Rectal smooth muscle tissue (tissue), 1 donor: ENCODE results near the gene MAN1B1.
"Not testable (repeated sequence)": the region's sequence is repeated elsewhere in the genome, so short reads cannot be mapped to it uniquely, and the experiment has no call there.

ENCODE experiments used
- H3K27ac ChIP-seq: one replicate; pipeline ENCODE4 v1.7.0; 2013; ENCODE audit warnings: low read depth, low read length, inconsistent platforms
- H3K27me3 ChIP-seq: one replicate; pipeline ENCODE4 v1.7.0; 2013; ENCODE audit warnings: low read length; ENCODE audit not compliant: control insufficient read depth, insufficient read depth
- H3K36me3 ChIP-seq: one replicate; pipeline ENCODE4 v1.7.0; 2013; ENCODE audit warnings: low read length; ENCODE audit not compliant: control insufficient read depth, insufficient read depth
- H3K4me1 ChIP-seq: one replicate; pipeline ENCODE4 v1.7.0; 2013; ENCODE audit warnings: low read length; ENCODE audit not compliant: control insufficient read depth, insufficient read depth
- H3K4me3 ChIP-seq: one replicate; pipeline ENCODE4 v1.7.0; 2013; ENCODE audit warnings: low read length
- H3K9ac ChIP-seq: one replicate; pipeline ENCODE4 v1.7.0; 2013; ENCODE audit warnings: low read length

Gene MAN1B1

DNA sequence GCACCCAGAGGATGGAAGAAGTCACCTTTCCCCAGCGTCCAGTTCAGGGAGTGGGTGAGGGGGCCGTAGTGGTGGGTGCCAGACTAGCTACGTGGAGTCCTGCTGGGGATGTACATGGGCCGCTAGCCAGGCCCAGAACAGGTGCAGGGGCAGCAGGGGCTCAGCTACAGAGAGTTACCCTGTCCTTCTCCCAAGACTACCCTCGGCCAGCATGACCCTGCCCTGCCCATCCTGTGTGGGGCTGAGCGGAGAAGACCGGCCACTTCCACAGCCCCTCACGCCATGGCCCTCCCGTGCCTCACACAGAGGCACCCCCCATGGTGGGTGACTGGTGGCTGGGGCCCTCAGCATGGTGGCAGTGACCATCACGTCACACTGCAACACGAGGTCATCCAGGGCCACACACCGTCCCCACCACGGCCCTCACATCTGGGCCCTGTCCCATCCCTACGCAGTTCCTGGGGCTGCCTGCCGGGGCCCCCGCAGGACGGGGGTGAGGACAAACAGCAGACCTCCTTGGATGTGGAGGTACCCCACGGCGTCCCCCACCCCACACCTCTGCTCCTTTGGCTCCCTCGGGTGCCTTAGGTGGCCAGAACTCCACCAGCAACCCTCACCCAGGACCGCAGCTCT is 28.7 kb downstream of the MAN1B1 start:
- Histone ChIP-seq H3K9ac (no peak overlapping the region), H3K36me3 (no peaks in the 10 kb centered on the region), H3K4me3 (peak overlapping the region; percentile 63), H3K4me1 (peaks cover 3% of the 10 kb centered on the region), H3K27me3 (peaks cover 5% of the 10 kb centered on the region), H3K27ac (no peak overlapping the region)

DNA sequence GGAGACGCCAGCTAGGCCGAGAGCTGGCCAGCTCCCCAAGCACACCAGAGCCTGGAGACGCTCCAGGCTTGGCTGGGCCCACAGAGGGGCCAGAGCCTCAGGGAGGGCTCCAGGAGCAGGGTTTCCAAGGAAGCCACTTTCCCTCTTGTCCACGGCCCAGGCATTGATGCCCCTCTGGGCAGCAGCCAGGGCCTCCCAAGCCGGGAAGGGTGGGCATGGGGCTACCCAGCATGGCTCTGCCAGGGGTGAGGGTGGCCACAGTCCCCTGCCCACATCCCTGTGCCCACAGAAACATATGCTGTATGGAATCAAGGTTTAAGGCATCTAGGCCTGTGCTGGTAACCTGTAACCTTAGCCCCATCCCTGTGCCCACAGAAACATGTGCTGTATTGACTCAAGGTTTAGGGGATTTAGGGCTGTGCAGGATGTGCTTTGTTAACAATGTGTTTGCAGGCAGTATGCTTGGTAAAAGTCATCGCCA is 29.3 kb downstream of the MAN1B1 start:
- peaks cover 3% of the 10 kb centered on the region for H3K4me1 ChIP-seq
- no peak overlapping the region for H3K9ac ChIP-seq
- no peak overlapping the region for H3K27ac ChIP-seq
- no peaks in the 10 kb centered on the region for H3K36me3 ChIP-seq
- peaks cover 5% of the 10 kb centered on the region for H3K27me3 ChIP-seq
- H3K4me3 ChIP-seq, result no peak overlapping the region

DNA sequence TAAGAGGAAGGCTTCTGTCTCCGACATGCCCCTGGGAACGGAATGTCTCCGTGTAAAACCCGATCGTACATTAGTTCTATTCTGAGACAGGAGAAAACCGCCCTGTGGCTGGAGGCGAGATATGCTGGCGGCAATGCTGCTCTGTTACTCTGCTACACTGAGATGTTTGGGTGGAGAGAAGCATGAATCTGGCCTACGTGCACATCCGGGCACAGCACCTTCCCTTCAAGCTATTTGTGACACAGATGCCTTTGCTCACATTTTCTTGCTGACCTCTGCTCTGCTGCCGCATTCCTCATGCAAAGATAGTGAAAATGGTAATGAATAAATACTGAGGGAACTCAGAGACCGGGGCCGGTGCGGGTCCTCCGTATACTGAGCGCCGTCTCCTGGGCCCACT is 29.9 kb downstream of the MAN1B1 start:
- Histone ChIP-seq H3K27me3 (peaks cover 5% of the 10 kb centered on the region), H3K27ac (no peak overlapping the region), H3K9ac (no peak overlapping the region)

DNA sequence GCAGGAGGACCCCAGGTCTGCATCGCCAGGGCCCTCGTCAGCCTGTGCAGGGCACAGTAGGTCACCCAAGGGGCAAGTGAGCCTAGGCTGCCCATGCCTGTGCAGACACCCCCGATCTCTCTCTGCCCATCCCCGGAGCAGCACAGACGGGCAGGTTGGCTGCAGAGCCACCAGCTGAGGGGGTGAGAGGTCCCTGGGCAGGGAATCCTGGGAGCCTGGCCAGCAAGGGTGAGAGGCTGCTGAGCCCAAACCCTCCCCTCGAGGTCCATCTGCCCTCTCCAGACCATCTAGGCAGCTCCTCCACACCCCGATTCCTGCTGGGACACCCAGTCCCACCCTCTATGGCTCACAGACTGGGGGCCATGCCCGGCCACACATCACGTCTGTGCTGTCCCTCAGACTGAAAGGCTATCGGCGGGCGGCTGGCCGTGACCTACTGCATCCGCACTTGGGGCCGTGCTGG is 30.5 kb downstream of the MAN1B1 start:
- Histone ChIP-seq H3K36me3 (no peaks in the 10 kb centered on the region), H3K27ac (no peak overlapping the region), H3K27me3 (peaks cover 5% of the 10 kb centered on the region), H3K9ac (no peak overlapping the region), H3K4me3 (no peak overlapping the region), H3K4me1 (peaks cover 3% of the 10 kb centered on the region)

More for the DNA sequence above, 29.9 kb downstream of the MAN1B1 start:
- H3K4me1 ChIP-seq, result peaks cover 3% of the 10 kb centered on the region
- H3K36me3 ChIP-seq, result no peaks in the 10 kb centered on the region
- no peak overlapping the region for H3K4me3 ChIP-seq

DNA sequence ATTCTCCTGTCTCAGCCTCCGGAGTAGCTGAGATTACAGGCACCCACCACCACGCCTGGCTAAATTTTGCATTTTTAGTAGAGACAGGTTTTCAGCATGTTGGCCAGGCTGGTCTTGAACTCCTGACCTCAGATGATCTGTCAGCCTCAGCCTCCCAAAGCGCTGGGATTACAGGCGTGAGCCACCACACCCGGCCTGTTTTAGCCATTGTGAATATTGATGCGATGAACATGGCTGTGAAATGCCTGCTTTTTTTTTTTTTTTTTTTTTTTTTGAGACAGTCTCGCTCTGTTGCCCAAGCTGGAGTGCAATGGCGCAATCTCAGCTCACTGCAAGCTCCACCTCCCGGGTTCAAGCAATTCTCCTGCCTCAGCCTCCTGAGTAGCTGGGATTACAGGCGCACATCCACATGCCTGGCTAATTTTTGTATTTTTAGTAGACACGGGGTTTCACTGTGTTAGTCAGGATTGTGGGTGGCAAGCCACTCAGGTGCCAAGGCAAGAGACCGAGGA is 31.4 kb downstream of the MAN1B1 start:
- not testable (repeated sequence) for H3K4me1 ChIP-seq, H3K36me3 ChIP-seq, H3K27ac ChIP-seq, H3K4me3 ChIP-seq, H3K9ac ChIP-seq, H3K27me3 ChIP-seq

DNA sequence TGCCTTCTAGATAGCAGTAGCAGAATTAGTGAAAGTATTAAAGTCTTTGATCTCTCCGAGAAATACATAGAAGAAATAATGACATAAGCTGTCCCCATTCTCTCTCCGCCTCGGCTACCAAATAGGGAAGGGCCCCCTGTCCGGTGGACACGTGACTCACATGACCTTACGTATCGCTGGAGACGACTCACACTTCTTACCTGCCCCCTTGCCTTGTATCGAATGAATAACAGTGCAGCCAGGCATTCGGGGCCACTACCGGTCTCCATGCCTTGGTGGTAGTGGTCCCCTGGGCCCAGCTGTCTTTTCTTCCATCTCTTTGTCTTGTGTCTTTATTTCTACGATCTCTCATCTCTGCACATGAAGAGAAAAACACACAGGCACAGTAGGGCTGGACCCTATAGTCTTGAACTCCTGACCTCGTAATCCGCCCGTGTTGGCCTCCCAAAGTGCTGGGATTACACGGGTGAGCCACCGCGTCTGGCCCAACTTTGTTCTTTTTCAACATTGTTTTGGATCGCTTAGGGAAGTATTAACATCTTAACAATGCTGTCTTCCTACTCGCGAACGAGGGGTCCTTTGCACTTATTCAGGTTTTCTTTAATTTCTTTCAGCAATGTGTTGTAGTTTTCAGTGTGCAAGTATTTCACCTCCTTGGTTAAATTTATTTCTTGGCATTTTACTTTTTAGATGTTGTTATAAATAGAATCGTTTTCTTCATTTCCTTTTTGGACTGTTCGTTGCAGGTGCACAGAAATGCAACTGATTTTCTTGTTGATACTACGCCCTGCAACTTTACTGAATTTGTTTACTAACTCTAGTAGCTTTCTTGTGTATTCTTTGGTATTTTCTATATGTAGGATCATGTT is 35.4 kb downstream of the MAN1B1 start:
- not testable (repeated sequence) for H3K36me3 ChIP-seq, H3K9ac ChIP-seq, H3K27me3 ChIP-seq, H3K4me1 ChIP-seq, H3K4me3 ChIP-seq, H3K27ac ChIP-seq

DNA sequence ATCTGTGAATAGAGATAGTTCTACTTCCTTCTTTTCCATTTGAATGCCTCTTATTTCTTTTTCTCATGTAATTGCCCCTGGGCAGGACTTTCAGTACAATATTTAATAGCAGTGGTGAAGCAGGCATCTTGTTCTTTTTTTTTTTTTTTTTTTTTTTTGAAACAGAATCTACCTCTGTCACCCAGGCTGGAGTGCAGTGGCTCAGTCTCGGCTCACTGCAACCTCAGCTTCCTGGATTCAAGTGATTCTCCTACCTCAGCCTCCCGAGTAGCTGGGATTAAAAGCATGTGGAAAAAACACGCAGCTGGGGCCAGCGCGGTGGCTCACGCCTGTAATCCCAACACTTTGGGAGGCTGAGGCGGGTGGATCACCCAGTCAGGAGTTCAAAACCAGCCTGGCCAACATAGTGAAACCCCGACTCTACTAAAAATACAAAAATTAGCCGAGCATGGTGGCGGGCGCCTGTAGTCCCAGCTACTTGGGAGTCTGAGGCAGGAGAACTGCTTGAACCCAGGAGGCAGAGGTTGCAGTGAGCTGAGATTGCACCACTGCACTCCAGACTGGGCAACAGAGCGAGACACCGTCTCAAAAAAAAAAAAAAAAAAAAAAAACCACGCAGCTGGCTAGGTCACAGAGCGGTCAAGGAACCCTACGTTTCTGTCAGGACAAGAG is 36.1 kb downstream of the MAN1B1 start:
- not testable (repeated sequence) for H3K27ac ChIP-seq, H3K36me3 ChIP-seq, H3K9ac ChIP-seq, H3K27me3 ChIP-seq, H3K4me1 ChIP-seq, H3K4me3 ChIP-seq

DNA sequence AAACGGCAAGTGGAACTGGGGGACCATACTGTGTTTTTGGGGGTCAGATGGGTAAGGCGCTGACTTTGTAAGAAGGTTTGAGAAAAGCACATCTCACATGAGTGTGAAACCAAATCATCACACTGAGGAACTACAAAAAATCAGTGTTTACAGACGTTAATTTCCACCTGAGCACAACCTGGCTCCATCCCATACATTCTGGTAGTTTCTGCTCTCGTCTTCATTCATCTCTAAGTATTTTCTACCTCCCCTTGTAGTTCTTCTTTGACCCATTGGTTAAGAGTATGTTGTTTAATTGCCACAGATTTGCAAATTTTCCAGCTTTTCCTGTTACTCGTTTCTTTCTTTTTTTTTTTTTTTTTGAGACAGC is 36.7 kb downstream of the MAN1B1 start:
- Histone ChIP-seq H3K4me1 (no peaks in the 10 kb centered on the region), H3K4me3 (no peak overlapping the region), H3K36me3 (no peaks in the 10 kb centered on the region), H3K9ac (no peak overlapping the region), H3K27ac (no peak overlapping the region), H3K27me3 (no peaks in the 10 kb centered on the region)

DNA sequence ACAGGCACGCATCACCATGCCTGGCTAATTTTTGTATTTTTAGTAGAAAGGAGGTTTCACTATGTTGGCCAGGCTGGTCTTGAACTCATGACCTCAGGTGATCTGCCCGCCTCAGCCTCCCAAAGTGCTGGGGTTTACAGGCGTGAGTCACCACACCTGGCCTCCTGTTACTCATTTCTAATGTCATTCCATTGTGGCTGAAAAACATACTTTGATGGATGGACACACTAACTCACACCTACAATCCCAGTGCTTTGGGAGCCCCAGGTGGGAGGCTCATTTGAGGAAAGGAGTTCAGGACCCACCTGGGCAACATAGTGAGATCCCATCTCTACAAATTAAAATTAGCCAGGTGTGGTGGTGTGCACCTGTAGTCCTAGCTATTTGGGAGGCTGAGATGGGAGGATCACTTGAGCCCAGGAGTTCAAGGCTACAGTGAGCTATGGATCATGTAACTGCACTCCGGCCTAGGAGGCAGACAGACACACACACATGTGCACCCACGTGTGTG is 37.2 kb downstream of the MAN1B1 start:
- not testable (repeated sequence) for H3K9ac ChIP-seq, H3K4me3 ChIP-seq, H3K27ac ChIP-seq, H3K36me3 ChIP-seq, H3K27me3 ChIP-seq, H3K4me1 ChIP-seq

DNA sequence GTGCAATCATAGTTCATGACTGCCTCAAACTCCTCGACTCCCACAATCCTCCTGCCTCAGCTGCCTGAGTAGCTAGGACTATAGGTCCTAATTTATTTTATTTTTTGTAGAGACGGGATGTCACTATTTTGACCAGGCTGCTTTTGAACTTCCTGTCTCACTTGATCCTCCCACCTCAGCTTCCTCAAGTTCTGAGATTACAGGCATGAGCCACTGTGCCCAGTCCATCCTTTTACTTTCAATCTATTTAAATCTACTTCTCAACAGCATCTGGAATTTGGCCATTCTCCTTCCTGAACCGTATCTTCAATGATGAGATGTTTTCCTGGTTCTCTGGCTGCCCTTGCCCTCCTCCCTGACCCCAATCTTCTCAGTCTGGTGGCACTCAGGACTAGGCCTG is 40.0 kb downstream of the MAN1B1 start:
- H3K4me1 ChIP-seq, result no peaks in the 10 kb centered on the region
- no peak overlapping the region for H3K9ac ChIP-seq
- H3K4me3 ChIP-seq, result peak overlapping the region; percentile 54
- H3K27ac ChIP-seq, result no peak overlapping the region
- H3K27me3 ChIP-seq, result no peaks in the 10 kb centered on the region
- no peaks in the 10 kb centered on the region for H3K36me3 ChIP-seq

DNA sequence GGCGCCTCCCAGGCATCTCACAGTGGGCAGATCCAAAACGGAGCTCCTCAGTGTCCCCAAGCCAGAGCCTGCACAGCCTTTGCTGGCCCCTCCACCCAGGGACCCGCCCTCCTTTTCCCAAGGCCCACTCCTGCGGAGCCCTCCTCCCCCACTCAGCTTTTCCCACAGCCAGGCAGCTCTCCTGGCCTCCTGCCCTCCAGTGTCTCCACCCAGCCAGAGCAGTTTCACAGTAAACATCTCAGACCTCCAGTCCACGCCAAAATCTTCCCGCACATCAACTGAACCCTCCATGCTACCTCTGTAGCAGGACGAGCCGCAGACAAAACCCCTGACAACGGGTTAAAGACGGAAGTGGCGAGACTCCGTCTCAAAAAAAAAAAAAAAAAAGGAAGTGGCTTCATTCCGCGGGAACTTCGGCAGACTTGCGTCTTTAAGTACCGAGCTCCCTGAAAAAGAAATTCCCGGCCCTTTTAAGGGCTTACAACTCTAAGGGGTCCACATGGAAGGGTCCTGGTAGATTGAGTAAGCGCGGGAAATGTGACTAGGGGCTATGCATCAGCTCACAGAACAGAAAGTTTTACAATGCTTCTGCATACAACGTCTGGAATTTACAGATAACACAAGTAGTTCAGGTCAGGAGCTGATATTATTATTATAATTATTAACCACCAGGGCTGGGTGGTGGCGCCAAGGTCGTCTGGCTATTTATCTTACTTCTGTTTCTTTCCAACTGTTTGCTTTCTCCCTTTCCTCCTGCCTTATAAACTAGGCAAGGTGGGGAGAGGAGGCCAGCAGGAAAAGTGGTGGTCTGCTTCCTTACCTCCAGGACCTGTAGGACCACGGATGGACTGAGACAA is 40.7 kb downstream of the MAN1B1 start:
- Histone ChIP-seq H3K4me1 (no peaks in the 10 kb centered on the region), H3K27ac (no peak overlapping the region), H3K27me3 (no peaks in the 10 kb centered on the region), H3K4me3 (peak overlapping the region; percentile 54), H3K9ac (no peak overlapping the region), H3K36me3 (no peaks in the 10 kb centered on the region)
